GM21367 (cell line): ENCODE data around the gene KIF4B.

Experiments
- ATAC-seq: cut with Tn5 transposase; IDR thresholded peaks from one replicate; pipeline ENCODE4 v1.9.1; 2021; ENCODE audit not compliant: unreplicated experiment

KIF4B gene

GRCh38 chr5:155050384-155051019 lies 36.9 kb downstream of the KIF4B start:
- ATAC-seq, result no peak

- no peak for ATAC-seq
Measured at GRCh38 chr5:155052532-155052931, 39.0 kb downstream of the KIF4B start.

GRCh38 chr5:155053501-155053900 lies 39.9 kb downstream of the KIF4B start:
- no peak for ATAC-seq

GRCh38 chr5:155056644-155057269 lies 43.2 kb downstream of the KIF4B start:
- ATAC-seq, result no peak

- ATAC-seq, result no peak
Measured at GRCh38 chr5:155057626-155058025, 44.1 kb downstream of the KIF4B start.

- peak; percentile 81 for ATAC-seq
Measured at GRCh38 chr5:155064580-155064979, 51.0 kb downstream of the KIF4B start.

GRCh38 chr5:155066886-155067595 lies 53.5 kb downstream of the KIF4B start:
- ATAC-seq, result no peak
